Neutrophil (primary cell): Measurements from ENCODE around the gene ADGRD2.

Experiments used
- H3K27ac ChIP-seq: fragments of 200-600 bp; sonication (generic); 2 replicates; pipeline ENCODE4 v1.5.1; 2016; ENCODE audit warnings: mild to moderate bottlenecking, moderate library complexity
- H3K27me3 ChIP-seq: fragments of 200-600 bp; sonication (generic); 2 replicates; pipeline ENCODE4 v1.6.0; 2016; ENCODE audit warnings: mild to moderate bottlenecking
- H3K36me3 ChIP-seq: fragments of 200-600 bp; sonication (generic); 2 replicates; pipeline ENCODE4 v1.5.1; 2017
- H3K4me1 ChIP-seq, 2 experiments: fragments of 200-600 bp in 1 of 2; sonication (generic) in 1 of 2; 1 replicate in 1 of 2; 2 replicates in 1 of 2; pipeline versions ENCODE4 v1.5.1 to v1.6.1; 2013 to 2016; ENCODE audit warnings: low read depth in 1 of 2, low read length in 1 of 2, mild to moderate bottlenecking in 1 of 2, moderate library complexity in 1 of 2; ENCODE audit not compliant: control insufficient read depth in 1 of 2, insufficient read depth in 1 of 2
- H3K4me3 ChIP-seq, 2 experiments: fragments of 200-600 bp in 1 of 2; sonication (generic) in 1 of 2; 1 replicate in 1 of 2; 2 replicates in 1 of 2; pipeline ENCODE4 v1.5.1; 2013 to 2016; ENCODE audit warnings: low read depth in 1 of 2, low read length in 1 of 2, mild to moderate bottlenecking in 1 of 2, moderate library complexity in 1 of 2
- H3K9me3 ChIP-seq: fragments of 200-600 bp; sonication (generic); 2 replicates; pipeline ENCODE4 v1.5.1; 2016
- CTCF ChIP-seq: fragments of 200-600 bp; sonication (generic); IDR thresholded peaks from 2 replicates; pipeline ENCODE4 v1.5.1; 2016; ENCODE audit warnings: antibody characterized with exemption

Gene ADGRD2

GRCh38 chr9:124480621-124480981 lies 30.4 kb downstream of the ADGRD2 start:
- no peak overlapping the region for H3K4me3 ChIP-seq
- peaks cover 60% of the 10 kb centered on the region for H3K27me3 ChIP-seq
- TF ChIP-seq CTCF: no peak
- no peaks in the 10 kb centered on the region for H3K9me3 ChIP-seq
- no peak overlapping the region for H3K27ac ChIP-seq
- peaks cover 24 to 27% of the 10 kb centered on the region in 2 experiments for H3K4me1 ChIP-seq
- no peaks in the 10 kb centered on the region for H3K36me3 ChIP-seq

- TF ChIP-seq CTCF: no peak
- Histone ChIP-seq H3K4me1 (peaks cover 19 to 22% of the 10 kb centered on the region in 2 experiments), H3K27ac (no peak overlapping the region), H3K36me3 (no peaks in the 10 kb centered on the region), H3K4me3 (no peak overlapping the region), H3K9me3 (no peaks in the 10 kb centered on the region), H3K27me3 (peaks cover 66% of the 10 kb centered on the region)
Observed at GRCh38 chr9:124481115-124481514, 30.9 kb downstream of the ADGRD2 start.

GRCh38 chr9:124482431-124483031 lies 32.3 kb downstream of the ADGRD2 start:
- Histone ChIP-seq H3K9me3 (no peaks in the 10 kb centered on the region), H3K27me3 (peaks cover 70% of the 10 kb centered on the region), H3K4me1 (peaks cover 5 to 8% of the 10 kb centered on the region in 2 experiments), H3K4me3 (no peak overlapping the region), H3K27ac (no peak overlapping the region), H3K36me3 (no peaks in the 10 kb centered on the region)
- TF ChIP-seq CTCF: no peak

GRCh38 chr9:124483481-124483880 lies 33.2 kb downstream of the ADGRD2 start:
- peaks cover 69% of the 10 kb centered on the region for H3K27me3 ChIP-seq

GRCh38 chr9:124485201-124485600 lies 35.0 kb downstream of the ADGRD2 start:
- H3K27me3 ChIP-seq: peaks cover 52% of the 10 kb centered on the region
- no peaks in the 10 kb centered on the region for H3K9me3 ChIP-seq
- H3K4me3 ChIP-seq: no peak overlapping the region
- H3K36me3 ChIP-seq: no peaks in the 10 kb centered on the region
- no peak for TF ChIP-seq CTCF
- no peak overlapping the region for H3K27ac ChIP-seq
- peaks cover 0 to 5% of the 10 kb centered on the region in 2 experiments for H3K4me1 ChIP-seq

More at GRCh38 chr9:124483481-124483880, 33.2 kb downstream of the ADGRD2 start:
- Histone ChIP-seq H3K4me1 (peaks cover 0 to 5% of the 10 kb centered on the region in 2 experiments), H3K27ac (no peak overlapping the region), H3K36me3 (no peaks in the 10 kb centered on the region), H3K4me3 (no peak overlapping the region), H3K9me3 (no peaks in the 10 kb centered on the region)
- no peak for TF ChIP-seq CTCF
